ENCODE data around the gene HPS3. TPM values are rescaled to one million over a fixed set of nuclear protein-coding genes. Genes with fewer than 3 reads are reported as not detected.
"Not testable (repeated sequence)": the region's sequence is repeated elsewhere in the genome, so short reads cannot be mapped to it uniquely, and the experiment has no call there.

The HPS3 gene, protein sequence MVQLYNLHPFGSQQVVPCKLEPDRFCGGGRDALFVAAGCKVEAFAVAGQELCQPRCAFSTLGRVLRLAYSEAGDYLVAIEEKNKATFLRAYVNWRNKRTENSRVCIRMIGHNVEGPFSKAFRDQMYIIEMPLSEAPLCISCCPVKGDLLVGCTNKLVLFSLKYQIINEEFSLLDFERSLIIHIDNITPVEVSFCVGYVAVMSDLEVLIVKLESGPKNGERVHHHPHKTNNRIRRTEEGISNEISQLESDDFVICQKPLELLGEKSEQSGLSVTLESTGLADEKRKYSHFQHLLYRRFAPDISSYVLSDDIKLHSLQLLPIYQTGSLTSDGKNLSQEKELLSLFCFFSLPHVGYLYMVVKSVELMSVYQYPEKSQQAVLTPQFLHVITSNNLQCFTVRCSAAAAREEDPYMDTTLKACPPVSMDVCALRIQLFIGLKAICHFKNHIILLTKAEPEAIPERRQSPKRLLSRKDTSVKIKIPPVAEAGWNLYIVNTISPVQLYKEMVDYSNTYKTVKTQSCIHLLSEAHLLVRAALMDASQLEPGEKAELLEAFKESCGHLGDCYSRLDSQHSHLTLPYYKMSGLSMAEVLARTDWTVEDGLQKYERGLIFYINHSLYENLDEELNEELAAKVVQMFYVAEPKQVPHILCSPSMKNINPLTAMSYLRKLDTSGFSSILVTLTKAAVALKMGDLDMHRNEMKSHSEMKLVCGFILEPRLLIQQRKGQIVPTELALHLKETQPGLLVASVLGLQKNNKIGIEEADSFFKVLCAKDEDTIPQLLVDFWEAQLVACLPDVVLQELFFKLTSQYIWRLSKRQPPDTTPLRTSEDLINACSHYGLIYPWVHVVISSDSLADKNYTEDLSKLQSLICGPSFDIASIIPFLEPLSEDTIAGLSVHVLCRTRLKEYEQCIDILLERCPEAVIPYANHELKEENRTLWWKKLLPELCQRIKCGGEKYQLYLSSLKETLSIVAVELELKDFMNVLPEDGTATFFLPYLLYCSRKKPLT
- 6.1 TPM for total RNA-seq

DNA sequence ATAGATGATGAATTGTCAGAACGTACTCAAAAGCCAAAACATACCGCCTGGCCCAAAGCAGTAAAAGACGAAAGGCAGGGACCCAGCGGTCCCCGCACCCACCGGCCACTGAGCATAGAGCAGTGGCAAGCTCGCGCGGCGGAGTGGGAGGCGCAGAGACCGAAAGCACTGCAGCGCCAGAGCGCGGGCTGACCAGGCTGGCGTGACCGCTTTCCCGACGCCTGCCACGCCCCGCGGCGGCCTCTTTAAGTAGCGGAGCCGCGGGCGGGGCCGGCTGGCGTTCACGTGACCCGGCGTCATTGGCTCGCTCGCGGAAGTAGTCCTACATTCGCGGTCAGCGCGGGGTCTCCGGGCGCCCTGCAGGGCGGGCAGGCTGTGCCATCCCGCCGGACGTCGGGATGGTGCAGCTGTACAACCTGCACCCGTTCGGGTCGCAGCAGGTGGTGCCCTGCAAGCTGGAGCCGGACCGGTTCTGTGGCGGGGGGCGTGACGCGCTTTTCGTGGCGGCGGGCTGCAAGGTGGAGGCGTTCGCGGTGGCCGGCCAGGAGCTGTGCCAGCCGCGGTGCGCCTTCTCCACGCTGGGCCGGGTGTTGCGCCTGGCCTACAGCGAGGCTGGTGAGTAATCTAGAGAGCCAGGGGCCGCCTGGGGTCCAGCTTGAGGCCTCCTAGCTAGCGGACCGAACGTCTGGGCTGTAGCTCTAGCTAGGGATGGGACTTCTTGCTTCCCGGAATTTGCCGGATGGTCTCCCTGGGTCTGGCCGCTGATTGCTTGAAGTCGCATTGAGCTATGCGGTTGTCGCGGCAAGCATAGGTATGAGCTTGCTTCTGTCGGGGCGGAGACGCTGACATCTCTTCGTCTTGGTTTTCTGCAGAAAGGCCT is at the start of gene HPS3:
HPS3 (plus strand) TSS at position 313 of the 880 bp plus-strand sequence; CDS start at position 399, 86 bp downstream.
- peak; percentile 98 for ATAC-seq

DNA sequence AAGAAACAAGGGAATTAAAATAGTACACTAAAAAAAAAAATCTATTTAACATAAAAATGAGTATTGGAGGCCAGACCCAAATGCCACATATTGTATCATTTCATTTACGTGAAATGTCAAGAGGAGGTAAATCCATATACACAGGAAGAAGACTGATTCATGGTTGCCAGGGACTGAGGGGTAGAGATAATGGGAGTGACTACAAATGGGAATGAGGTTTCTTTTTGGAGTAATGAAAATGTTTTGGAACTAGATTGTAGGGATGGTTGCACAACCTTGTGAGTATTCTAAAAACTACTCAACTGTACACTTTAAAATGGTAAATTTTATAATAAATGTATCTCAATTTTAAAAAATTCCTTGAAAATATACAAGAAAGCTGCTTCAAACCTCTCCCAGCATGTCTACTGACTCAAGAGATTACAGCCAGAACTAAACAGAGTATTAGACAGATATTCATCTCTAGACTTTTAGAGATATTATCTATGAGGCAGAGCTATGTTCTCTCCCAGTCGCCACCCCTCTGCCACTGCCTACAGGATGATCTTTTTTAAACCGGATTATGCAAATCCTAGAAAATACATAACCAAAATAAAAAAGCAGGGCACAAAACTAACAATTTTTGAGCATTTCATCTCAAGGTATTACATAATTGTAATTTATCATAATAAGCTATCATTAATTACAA is 49.3 kb upstream of the HPS3 start:
- ATAC-seq: no peak

DNA sequence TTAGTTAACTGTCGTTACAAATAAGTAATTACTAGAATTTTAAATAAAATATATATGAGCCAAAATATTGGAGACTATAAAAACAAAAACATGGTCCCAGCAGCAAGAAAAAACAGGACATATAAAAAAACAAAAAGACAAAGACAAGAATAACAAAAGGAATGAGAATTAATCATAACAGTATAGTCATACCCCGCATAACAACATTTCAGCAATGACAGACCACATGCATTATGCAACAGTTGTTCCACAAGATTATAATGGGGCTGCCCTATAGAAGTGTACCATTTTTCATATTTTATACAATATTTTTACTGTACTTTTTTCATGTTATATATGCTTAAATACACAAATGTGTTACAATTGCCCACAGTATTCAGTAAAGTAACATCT is 48.7 kb upstream of the HPS3 start:
- peak; percentile 68 for ATAC-seq

DNA sequence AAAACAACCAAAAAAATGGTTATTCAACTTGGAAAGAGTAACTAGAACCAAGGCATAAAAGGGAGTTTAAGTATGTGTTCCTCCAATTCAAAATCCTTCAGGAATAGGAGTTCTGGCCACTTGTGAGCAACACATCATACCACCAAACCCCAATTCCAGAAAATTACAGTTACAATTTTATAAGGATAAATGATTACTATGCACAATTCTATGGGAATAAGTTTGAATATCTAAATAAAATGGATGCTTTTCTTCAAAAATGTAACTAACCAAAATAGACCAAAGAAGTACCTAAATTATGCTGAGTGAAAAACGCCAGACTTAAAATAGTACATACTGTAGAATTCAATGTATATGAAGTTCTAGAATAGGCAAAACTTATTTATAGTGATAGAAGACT is 47.7 kb upstream of the HPS3 start:
- no peak for ATAC-seq

DNA sequence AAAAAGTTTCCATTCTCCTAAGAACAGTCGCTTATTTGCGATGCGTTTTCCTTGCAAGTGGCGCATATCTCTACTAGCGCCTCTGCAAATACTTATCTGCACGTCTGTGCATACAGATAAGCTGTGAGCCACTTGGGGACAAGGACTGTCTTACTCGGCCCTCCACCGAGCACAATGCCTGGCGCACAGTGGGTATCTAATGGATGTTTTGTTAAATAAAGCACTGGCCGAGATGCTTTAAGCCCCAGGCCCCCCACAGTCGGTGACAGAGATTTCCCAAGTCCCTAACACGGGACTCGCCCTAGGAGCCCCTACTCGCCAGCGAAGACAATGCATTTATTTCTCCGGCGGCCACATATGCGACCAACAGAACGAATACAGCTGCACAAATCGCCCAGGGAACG is 43.6 kb upstream of the HPS3 start:
- peak; percentile 26 for ATAC-seq

DNA sequence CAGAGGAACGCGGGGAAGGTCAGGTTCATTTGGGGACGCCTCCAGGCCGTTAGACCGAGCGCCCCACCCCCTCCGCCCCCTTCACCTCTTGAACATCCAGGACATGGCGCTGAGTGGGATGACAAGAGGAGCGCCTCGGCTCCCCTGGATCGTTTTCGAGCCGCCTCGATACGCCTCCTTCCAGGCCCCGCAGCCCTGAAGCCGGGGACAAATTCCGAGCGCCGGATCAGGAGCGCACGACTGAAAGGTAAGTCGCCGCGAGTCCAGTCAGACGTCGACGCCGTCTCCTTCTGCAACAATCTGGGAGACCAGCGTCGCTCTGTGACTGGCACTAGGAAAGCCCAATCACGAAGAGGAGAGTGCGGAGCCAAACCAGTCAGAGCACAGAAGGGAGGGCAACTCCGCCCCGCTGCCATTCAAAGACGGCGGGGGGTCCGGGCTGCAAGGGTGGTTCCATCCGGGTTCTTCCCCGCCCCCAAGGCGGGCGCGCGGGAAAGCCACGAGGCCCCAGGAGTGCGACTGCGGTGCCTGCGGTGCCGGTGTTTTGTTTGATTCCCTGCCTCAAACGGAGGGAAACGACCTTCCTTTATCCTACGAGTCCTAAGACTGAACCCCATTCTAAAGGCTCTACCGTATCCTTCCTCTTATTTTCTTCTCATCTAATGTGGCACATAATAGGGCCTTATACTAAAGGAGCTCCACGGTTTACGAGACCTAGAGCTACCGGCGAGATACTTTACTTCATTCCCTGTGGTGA is 43.0 kb upstream of the HPS3 start, which contains the start of gene HLTF:
HLTF (minus strand) TSS at position 302 of the 757 bp plus-strand sequence; CDS start at position 105, 197 bp downstream.
- ATAC-seq: peak; percentile 98

DNA sequence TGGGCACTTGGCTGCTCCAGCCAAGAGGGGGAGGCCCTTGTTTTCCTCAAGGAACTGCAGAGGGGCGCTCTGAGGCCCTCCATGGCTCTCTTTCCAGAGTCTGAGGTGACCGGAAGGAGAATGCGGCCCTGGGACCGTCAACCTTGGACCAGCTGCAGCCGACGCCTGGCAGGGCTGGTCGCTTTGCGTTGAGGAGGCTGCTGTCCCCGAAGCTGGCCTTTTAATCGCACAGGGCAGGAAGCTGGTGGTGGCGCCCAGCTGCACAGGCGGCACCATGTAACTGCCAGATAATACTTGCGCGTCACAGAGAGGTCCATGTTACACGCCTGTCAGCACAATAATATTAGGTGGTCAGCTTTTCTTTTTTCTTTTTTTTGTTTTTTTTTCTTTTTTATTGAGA is 42.2 kb upstream of the HPS3 start:
- ATAC-seq: no peak

DNA sequence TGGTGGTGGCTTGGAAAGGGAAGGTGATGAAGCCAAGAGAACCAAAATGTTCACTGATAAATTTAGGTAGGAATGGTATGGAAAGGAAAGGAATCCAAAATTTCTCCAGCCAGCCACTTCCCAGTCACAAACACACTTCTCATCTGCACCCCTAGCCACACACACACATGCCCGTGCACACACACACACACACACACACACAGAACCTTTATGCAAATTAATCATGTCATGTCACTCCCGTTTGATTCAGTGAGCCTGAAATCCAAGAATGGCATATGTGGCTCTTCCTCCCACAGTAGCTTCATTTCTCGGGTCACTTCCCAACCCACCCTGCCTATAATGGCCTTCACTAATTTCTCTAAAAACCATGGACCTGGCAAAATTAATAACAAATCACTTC is 40.0 kb upstream of the HPS3 start:
- no peak for ATAC-seq

DNA sequence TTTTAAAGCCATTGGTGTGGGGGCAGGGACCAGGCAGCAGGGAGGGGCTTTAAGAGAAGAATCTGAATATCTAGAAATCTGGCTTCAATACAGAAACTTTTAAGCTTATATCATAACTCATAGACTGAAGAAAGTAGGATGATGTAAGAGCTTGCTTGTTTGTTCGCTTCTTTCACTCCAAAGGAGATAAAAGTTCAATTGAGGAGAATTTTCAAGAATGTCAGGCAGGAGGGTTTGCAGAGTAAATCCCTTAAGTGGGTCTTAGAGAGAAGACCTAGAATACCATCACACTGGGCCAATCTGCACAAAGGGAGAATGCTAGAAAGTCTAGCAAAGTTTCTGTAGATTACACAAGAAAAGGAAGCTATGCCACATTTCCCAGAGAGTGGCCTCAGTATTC is 39.0 kb upstream of the HPS3 start:
- no peak for ATAC-seq

DNA sequence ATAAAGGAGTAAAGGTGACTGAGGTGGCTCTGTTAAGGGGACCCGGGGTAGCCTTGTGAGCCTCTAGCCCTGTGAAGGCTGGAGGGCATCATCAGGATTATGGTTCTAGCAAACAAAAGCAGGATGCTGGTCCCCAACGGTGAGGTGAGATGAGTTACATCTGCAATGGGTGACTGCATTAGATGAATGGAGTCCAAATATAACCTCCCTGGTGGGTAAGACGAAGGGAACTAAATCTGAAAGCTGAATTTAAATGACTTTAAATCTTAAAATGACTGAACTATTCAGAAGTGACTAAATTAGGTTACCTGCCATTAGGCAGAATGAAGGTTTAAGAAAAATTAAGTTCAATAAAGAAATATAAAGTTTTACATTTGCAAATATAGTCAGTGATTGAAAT is 38.5 kb upstream of the HPS3 start:
- no peak for ATAC-seq

DNA sequence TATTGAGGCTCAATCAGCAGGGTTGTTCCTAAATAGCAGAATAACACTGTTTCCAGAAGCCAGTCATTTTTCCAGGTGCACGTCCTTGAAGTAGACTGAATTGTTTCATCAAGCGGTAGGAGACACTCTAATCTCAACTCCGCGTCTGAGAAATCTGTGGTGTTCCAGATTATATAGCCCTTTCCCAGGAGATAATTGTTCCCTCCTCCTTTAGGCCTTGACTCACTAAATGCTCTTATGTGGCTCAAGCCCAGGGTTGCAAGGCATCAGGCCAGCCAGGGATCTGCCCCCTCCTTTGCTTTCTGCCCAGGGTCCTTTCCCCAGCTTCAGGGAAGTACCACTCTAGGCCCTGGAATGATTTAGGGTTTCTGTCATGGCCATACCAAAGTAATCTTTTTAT is 37.5 kb upstream of the HPS3 start:
- ATAC-seq: no peak

DNA sequence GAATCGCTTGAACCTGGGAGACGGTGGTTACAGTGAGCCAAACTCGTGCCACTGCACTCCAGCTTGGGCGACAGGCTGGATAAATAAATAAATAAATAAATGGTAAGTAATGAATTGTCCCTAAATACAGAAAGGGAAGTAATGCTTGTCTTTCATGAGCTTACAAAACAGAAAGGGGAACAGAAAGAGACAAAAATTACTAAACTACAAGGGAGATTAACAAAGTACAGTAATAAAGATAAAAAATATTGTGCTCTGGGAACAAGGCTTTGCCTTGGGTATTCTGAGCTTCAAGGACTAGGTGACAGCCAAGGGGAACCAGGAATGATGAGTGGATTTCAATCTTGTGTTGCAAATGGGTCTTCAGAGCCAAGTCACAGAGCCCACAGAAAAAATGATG is 34.0 kb upstream of the HPS3 start:
- no peak for ATAC-seq

DNA sequence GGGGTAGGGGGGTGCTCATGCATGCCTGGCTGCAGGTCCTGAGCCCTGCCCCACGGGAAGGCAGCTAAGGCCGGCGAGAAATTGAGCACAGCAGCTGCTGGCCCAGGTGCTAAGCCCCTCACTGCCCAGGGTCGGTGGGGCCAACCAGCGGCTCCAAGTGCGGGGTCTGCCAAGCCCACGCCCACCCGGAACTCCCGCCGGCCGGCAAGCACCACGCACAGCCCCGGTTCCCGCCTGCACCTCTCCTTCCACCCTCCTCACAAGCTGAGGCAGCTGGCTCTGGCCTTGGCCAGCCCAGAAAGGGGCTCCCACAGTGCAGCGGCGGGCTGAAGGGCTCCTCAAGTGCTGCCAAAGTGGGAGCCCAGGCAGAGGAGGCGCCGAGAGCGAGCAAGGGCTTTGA is 31.5 kb upstream of the HPS3 start:
- not testable (repeated sequence) for ATAC-seq

DNA sequence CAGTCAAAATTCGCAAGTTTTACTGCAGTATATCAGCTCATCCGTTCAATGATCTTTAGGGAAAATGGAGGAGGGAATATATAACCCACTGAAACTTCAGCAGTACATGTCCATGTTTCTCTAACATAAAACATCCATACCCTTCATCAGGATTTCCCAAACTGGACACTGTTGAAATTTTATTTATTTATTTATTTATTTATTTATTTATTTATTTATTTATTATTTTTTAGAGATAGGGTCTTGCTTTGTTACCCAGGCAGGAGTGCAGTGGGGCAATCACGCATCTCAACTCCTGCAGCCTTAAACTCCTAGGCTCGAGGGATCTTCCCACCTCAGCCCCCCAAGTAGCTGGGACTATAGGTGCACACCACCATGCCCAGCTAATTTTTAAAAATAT is 28.3 kb upstream of the HPS3 start:
- ATAC-seq: no peak

DNA sequence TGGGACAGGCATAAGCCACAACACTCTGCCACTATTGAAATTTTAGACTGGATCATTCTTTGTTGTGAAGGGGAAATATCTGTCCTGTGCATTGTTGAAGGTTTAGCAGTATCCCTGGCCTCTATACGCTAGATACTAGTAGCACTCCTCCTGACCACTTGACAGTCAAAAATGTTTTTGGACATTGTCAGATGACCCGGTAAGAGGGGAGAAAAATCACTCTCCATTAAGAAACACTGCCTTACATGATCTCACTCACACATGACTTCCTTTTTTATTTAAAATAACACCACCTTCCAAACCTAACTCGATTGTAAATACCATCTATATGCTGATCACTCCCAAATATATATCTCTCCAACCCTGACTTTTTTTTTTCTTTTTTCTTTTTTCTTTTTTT is 27.8 kb upstream of the HPS3 start:
- ATAC-seq: no peak

DNA sequence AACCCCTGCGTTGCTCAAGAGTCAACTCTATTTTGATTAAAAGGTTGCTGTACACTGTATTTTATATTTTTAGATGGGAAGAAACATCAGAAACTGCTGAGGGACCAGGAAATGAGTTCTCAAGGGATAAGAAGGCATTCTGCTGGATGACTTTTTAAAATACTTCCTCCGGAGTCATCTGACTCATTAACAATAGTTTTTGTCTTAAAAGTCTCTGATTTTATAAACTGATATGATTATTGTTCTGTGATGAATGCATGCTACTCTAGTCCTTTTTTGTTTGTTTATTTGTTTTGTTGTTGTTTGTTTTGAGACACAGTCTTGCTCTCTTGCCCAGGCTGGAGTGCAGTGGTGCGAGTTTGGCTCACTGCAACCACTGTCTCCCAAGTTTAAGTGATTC is 25.0 kb upstream of the HPS3 start:
- ATAC-seq: no peak

DNA sequence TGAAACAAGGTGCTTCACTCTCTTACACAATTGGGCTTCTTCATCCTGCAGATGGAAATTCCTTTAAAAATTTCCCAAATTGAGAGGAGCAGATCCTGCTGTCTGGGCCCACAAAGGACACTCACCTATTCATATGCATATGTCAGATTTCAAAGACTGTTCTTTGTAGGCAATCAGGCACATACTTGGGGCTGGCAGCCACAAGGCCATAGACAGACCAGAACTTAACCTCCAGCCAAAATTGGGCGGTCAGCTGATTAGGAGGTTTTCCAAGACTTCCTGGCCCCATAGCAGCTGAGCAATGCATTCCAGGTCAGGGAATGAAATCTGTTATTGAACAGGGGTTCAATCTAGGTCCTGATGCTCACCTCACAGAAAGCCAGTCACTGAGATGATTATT is 15.0 kb upstream of the HPS3 start:
- no peak for ATAC-seq

DNA sequence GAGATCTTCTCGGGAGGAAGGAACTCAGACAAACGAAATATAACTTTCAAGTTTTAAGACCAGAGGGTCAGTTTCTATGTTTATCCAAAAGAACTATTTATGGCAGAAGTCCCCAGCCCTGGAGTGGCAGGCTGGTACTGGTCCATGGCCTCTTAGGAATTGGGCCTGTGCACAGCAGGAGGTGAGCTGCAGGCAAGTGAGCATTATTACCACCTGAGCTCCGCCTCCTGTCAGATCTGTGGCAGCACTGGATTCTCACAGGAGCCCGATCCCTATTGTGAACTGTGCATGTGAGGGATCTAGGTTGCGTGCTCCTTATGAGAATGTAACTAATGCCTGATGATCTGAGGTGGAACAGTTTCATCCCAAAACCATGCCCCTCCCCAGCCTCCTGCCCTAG is 14.3 kb upstream of the HPS3 start:
- no peak for ATAC-seq

DNA sequence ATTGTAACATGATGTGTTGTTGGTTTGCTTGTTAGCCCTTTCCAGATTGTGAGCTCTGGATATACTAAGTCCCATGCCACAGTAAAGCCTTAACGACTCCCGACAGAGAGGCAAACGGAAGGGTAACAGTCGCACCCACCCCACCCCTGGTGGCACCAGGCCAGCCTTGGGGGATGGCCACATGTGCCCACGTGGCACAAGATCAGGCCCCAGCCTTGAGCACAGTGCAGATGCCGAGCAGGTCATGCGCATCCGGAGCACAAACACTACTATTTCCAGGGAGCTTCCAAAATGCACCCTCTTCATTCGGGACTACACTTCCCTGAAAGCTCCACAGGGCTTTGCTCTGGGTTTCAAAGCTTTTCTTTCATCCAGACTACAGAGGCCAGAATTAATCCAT is 10.7 kb upstream of the HPS3 start:
- ATAC-seq: no peak

DNA sequence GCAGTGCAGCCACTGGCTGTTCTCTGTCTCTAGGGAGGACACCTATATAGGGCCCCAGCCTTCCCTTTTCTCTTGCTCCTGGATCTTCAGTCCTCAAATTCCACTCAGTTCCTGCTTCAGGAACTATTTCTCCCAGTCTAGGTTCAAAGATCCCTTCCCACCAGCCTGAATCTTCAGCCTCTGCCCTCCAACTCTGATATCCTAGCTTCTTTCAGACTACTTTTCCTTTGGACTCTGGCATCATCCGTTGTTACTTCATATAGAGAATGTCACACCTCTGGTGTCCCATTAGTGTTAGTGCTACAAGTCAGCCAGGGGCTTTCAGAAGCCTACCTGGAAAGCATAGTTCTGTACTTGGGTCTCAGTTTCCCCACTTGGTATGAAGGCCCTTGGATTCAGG is 10.0 kb upstream of the HPS3 start:
- no peak for ATAC-seq
